ENCODE measurements around the gene MYL10.

MYL10 gene

DNA sequence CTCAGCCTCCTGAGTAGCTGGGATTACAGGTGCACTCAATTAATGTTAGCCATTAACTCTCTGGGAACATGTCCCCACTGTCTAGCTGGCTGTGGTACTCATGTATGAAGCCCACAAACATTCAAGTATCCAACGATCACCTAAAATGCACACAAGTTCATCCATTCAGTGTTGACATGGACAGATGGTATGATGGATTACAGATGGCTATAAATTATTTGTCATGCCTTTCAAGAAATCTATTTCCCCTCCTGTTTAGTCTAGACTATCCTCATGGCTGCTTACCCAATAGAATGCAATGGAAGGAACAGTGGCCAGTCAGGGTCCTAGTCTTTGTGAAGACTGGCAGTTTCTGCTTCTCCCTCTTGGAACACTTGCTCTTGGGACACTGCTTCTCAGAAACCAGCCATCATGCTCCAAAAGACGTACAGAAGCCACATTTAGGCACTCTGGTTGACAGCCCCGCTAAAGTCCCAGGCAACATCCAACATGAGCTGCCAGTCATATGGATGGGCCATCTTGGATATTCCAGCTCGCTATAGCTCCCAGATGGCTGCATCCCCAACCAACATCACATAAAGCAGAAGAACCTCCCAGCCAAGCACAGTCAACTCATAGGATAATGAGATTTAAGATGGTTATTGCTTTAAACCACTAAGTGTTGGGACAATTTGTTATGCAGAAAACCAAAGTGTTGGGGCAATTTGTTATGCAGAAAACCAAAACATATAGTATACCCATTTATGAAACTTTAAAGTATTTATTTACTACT, 33.1 kb downstream of the MYL10 start:
- TF ChIP-seq, protein P1, sequence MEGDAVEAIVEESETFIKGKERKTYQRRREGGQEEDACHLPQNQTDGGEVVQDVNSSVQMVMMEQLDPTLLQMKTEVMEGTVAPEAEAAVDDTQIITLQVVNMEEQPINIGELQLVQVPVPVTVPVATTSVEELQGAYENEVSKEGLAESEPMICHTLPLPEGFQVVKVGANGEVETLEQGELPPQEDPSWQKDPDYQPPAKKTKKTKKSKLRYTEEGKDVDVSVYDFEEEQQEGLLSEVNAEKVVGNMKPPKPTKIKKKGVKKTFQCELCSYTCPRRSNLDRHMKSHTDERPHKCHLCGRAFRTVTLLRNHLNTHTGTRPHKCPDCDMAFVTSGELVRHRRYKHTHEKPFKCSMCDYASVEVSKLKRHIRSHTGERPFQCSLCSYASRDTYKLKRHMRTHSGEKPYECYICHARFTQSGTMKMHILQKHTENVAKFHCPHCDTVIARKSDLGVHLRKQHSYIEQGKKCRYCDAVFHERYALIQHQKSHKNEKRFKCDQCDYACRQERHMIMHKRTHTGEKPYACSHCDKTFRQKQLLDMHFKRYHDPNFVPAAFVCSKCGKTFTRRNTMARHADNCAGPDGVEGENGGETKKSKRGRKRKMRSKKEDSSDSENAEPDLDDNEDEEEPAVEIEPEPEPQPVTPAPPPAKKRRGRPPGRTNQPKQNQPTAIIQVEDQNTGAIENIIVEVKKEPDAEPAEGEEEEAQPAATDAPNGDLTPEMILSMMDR (IDR thresholded peaks at IDR 0.05; ENCODE audit: extremely low read depth, insufficient read depth, missing control alignments), result no peak
- DNase-seq (ENCODE audit: low spot score), result no peak
- in situ Hi-C loops (cut with MboI; ENCODE audit: low pct_unique_long_range_greater_than_20kb, low sequenced_read_pairs, unreplicated experiment), result no loop called here

DNA sequence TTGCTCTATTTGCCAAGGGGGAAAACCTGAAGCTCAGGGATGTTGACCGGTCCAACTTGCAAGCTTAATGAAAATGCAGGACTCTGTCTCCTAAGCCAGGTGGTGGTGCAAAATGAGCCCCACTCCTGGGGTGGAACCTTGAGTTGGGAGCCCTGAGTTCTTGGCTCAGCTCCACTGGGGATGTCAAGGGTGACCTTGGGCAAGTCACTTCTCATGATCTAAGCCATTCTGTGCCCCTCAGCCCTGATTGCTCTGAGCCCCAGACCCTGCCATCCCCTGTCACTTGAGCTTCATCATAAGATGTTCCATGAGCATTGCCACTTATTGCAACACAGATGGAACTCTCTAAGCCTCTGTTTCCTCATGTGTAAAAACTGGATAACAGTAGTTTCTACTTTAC, 33.9 kb downstream of the MYL10 start:
- TF ChIP-seq, protein P1 (IDR thresholded peaks at IDR 0.05; ENCODE audit: extremely low read depth, insufficient read depth, missing control alignments), result no peak
- in situ Hi-C loops (cut with MboI; ENCODE audit: low pct_unique_long_range_greater_than_20kb, low sequenced_read_pairs, unreplicated experiment), result no loop called here
- DNase-seq (ENCODE audit: low spot score), result no peak

DNA sequence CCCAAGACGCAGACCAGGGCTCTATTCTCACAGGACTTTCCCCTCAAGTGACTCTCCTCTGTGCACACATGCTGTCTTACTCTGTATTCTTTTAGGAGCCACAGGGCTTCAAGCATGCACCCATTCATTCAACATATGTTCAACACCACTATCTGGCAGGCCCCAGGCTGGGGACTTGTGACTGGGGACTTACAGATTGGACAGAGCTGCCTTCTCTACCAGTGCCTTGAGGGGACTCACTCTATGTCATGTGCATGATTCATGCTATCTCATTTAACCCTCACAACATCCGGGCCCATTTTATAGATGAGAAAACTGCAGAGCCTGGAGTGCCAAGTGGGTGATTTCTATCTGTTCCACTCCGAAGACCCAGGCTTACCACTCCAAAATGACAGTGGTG, 34.3 kb downstream of the MYL10 start:
- DNase-seq (ENCODE audit: low spot score), result no peak
- in situ Hi-C loops (cut with MboI; ENCODE audit: low pct_unique_long_range_greater_than_20kb, low sequenced_read_pairs, unreplicated experiment), result no loop called here
- TF ChIP-seq, protein P1 (IDR thresholded peaks at IDR 0.05; ENCODE audit: extremely low read depth, insufficient read depth, missing control alignments), result no peak

DNA sequence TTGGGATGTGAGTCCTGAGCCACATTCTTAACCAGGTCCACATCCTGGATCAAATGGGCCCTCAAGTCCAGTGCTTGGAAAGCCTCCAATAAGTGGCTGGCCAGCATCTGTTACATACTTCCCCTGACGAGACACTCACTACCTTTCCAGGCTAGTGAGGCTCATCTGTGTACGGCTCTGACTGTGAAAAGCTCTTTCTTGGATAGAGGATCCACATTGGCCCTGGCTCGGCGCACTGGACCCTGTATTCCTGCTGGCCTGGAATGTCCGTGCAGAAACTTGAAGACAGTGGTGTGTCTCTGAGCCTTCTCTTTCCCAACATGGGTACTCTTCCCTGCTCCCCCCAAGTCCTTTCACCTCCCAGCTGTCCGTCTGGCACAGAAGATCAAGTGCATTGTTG, 35.5 kb downstream of the MYL10 start:
- in situ Hi-C loops (cut with MboI; ENCODE audit: low pct_unique_long_range_greater_than_20kb, low sequenced_read_pairs, unreplicated experiment), result no loop called here
- TF ChIP-seq, protein P1 (IDR thresholded peaks at IDR 0.05; ENCODE audit: extremely low read depth, insufficient read depth, missing control alignments), result no peak
- peak; percentile 5 for DNase-seq (ENCODE audit: low spot score)

DNA sequence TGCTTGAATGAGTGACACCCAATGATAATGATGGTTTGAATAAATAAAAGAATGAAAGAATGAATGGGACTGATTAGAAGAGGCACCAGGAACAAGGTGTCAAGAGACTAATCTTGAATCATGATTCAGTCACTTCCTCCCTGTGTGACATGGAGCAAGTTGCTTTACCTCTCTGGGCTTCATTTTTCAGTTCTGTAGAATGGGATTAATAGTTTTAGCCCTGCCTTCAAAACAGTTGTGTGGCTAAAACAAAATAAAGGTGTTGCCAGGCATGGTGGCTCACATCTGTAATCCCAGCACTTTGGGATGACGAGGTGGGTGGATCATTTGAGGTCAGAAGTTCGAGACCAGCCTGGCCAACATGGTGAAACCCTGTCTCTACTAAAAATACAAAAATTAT, 37.6 kb downstream of the MYL10 start:
- in situ Hi-C loops (cut with MboI; ENCODE audit: low pct_unique_long_range_greater_than_20kb, low sequenced_read_pairs, unreplicated experiment), result no loop called here
- no peak for DNase-seq (ENCODE audit: low spot score)
- TF ChIP-seq, protein P1 (IDR thresholded peaks at IDR 0.05; ENCODE audit: extremely low read depth, insufficient read depth, missing control alignments), result no peak

DNA sequence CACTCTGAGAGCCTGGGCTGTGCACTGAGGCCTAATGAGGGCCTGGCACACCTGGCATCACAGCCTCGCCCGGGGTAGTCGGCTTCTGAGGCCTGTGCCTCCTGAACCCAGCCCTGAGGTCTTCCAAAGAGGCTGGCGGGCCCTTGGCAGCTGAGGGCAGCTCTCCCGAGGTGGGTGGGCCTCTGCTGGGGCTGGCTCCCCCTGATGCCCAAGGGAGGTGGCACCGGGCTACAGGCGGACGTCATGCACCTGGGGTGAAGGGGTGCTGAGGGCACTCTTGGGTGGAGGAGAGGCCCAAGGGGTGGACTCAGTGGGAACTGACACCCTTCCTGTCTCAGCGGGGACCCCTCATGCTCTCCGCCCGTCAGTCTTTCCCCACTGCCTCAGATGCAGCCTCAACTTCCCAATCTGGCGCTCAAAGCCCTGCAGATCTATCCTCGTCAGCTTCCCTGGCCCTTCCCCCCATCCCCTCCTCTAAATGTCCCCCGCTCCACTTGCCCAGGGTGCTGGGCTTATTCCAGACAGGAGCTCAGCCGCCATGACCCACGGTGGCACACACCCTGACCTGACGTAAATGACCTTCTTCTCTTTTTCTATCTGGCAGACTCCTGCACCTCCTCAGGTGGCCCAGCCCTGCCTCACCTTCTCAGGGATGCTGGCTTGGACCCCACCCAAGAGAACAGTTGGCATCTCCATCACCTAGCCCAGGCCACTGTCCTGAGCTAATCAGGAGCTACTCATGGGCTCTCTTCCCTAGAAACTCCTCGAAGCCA, 38.2 kb downstream of the MYL10 start:
- TF ChIP-seq, protein P1 (IDR thresholded peaks at IDR 0.05; ENCODE audit: extremely low read depth, insufficient read depth, missing control alignments), result no peak
- in situ Hi-C loops (cut with MboI; ENCODE audit: low pct_unique_long_range_greater_than_20kb, low sequenced_read_pairs, unreplicated experiment), result no loop called here
- DNase-seq (ENCODE audit: low spot score), result no peak

All from GM13977 (cell line).